ENCODE data around the gene SPTBN4.

Gene SPTBN4

GRCh38 chr19:40625406-40626120 lies 158.8 kb downstream of the SPTBN4 start:
- no peak overlapping the region for H3K4me3 ChIP-seq (ENCODE audit: control insufficient read depth, low read depth, low read length)
- DNase-seq (ENCODE audit: low read depth) = no peak
- no peak for TF ChIP-seq CTCF (IDR thresholded peaks at IDR 0.05; ENCODE audit: control insufficient read depth, insufficient read depth, low read depth, low read length, missing control alignments)
